Lung (tissue), 12 donors: ENCODE data around the gene DYNAP. TPM values are rescaled to one million over a fixed set of nuclear protein-coding genes. Genes with fewer than 3 reads are reported as not detected.

Source experiments
- ATAC-seq: fragments of 200-7000 bp; cut with Tn5 transposase; one replicate; pipeline ENCODE4 v1.9.1; 2020; ENCODE audit warnings: moderate number of reproducible peaks; ENCODE audit not compliant: insufficient read depth, low FRiP score
- DNase-seq, 3 donors: peaks; one replicate each; pipeline ENCODE4 v3.0.0-alpha.2; 2013 to 2017
- H3K27ac ChIP-seq, 2 donors: one replicate each; pipeline ENCODE4 v1.5.1; 2013; ENCODE audit warnings: mild to moderate bottlenecking in 2 of 2, moderate library complexity in 2 of 2, control low read depth in 1 of 2, inconsistent platforms in 1 of 2, low read depth in 1 of 2, low read length in 1 of 2
- H3K27me3 ChIP-seq, 3 donors: one replicate each; pipeline ENCODE4 v1.5.1; 2013; ENCODE audit warnings: low read length in 2 of 3; ENCODE audit not compliant: control insufficient read depth in 3 of 3, insufficient read depth in 3 of 3
- H3K36me3 ChIP-seq, 4 donors: one replicate each; pipeline ENCODE4 v1.5.1; 2013; ENCODE audit warnings: low read length in 4 of 4, mild to moderate bottlenecking in 1 of 4, moderate library complexity in 1 of 4; ENCODE audit not compliant: control insufficient read depth in 4 of 4, insufficient read depth in 4 of 4
- H3K4me1 ChIP-seq, 5 donors: one replicate each; pipeline ENCODE4 v1.5.1; 2013; ENCODE audit warnings: low read length in 5 of 5, mild to moderate bottlenecking in 2 of 5, moderate library complexity in 1 of 5; ENCODE audit not compliant: control insufficient read depth in 5 of 5, insufficient read depth in 5 of 5
- H3K4me3 ChIP-seq: one replicate; pipeline ENCODE4 v1.5.1; 2013; ENCODE audit warnings: mild to moderate bottlenecking, control low read depth, moderate library complexity
- H3K9ac ChIP-seq, 2 donors: one replicate each; pipeline ENCODE4 v1.5.1; 2013; ENCODE audit warnings: low read length in 2 of 2, control low read depth in 1 of 2; ENCODE audit not compliant: insufficient read depth in 1 of 2
- H3K9me3 ChIP-seq, 4 donors: one replicate each; pipeline ENCODE4 v1.5.1; 2013; ENCODE audit warnings: low read length in 3 of 4, mild to moderate bottlenecking in 1 of 4, moderate library complexity in 1 of 4; ENCODE audit not compliant: control insufficient read depth in 4 of 4, insufficient read depth in 3 of 4
- WGBS, 2 donors: extraction: QIAGEN DNeasy Blood & Tissue Kit; methylation state at CpG; one replicate each; pipeline ENCODE4 v1.1.7; 2013; 5-methylcytosine and 5-hydroxymethylcytosine counted together
- polyA plus RNA-seq, 2 donors: library from polyadenylated mRNA; stranded (reverse); fragments of 200-250 nt; gene quantifications; one replicate each; pipeline ENCODE4 v1.2.1, GENCODE V29; 2013
- total RNA-seq, 2 donors: library from RNA; depleted of rRNA in 1 of 2; stranded (reverse); fragments of >200 nt in 1 of 2; gene quantifications; one replicate each; pipeline ENCODE4 v1.2.1, GENCODE V29; 2014 to 2021
- TF ChIP-seq, protein P1 (sequence below): IDR thresholded peaks from 2 replicates; pipeline ENCODE4 v1.5.1; 2012; ENCODE audit warnings: mild to moderate bottlenecking; ENCODE audit errors: control extremely low read depth, extremely low read depth
- donor health status: control.
- donor health status: control.
- donor health status: Bipolar disorder and iron deficiency.
- donor health status: healthy.
- donor health status: DM: yes; HTN: yes; CAD: no.

Gene DYNAP
- total and polyA plus RNA-seq, 4 donors: not detected

DNA sequence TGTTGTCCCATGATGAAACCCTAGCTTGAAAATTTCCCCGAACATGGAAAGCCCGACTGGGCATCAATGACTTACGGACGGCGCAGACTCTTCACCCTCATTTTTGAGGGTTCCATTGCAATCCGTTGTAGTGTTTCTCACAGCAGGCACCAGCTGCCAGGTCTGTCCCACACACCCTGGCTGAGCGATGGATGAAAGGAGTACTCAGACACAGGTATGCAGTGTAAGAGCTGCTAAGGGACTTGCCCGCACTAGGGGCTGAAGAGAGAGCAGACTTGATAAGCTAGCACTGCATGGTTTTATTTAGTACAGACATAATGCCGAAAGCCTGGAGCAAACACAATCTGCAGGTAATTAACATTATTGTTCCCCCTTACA lies 15.8 kb downstream of the DYNAP start:
- Histone ChIP-seq H3K27me3 (no peaks in the 10 kb centered on the region), H3K4me3 (no peak overlapping the region), H3K36me3 (no peaks in the 10 kb centered on the region), H3K4me1 (peaks cover 0 to 3% (median 0%) of the 10 kb centered on the region in 5 donors), H3K9ac (no peak overlapping the region), H3K9me3 (no peaks in the 10 kb centered on the region), H3K27ac (peak overlapping the region in 1 of 2 donors; percentile 88)
- DNase-seq: peak in 1 of 3 donors; percentile 11
- WGBS, 2 donors: 73 to 87% methylated on average over 9 of the region's 9 CpGs
- TF ChIP-seq, protein P1, sequence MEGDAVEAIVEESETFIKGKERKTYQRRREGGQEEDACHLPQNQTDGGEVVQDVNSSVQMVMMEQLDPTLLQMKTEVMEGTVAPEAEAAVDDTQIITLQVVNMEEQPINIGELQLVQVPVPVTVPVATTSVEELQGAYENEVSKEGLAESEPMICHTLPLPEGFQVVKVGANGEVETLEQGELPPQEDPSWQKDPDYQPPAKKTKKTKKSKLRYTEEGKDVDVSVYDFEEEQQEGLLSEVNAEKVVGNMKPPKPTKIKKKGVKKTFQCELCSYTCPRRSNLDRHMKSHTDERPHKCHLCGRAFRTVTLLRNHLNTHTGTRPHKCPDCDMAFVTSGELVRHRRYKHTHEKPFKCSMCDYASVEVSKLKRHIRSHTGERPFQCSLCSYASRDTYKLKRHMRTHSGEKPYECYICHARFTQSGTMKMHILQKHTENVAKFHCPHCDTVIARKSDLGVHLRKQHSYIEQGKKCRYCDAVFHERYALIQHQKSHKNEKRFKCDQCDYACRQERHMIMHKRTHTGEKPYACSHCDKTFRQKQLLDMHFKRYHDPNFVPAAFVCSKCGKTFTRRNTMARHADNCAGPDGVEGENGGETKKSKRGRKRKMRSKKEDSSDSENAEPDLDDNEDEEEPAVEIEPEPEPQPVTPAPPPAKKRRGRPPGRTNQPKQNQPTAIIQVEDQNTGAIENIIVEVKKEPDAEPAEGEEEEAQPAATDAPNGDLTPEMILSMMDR: no peak
- ATAC-seq: no peak

DNA sequence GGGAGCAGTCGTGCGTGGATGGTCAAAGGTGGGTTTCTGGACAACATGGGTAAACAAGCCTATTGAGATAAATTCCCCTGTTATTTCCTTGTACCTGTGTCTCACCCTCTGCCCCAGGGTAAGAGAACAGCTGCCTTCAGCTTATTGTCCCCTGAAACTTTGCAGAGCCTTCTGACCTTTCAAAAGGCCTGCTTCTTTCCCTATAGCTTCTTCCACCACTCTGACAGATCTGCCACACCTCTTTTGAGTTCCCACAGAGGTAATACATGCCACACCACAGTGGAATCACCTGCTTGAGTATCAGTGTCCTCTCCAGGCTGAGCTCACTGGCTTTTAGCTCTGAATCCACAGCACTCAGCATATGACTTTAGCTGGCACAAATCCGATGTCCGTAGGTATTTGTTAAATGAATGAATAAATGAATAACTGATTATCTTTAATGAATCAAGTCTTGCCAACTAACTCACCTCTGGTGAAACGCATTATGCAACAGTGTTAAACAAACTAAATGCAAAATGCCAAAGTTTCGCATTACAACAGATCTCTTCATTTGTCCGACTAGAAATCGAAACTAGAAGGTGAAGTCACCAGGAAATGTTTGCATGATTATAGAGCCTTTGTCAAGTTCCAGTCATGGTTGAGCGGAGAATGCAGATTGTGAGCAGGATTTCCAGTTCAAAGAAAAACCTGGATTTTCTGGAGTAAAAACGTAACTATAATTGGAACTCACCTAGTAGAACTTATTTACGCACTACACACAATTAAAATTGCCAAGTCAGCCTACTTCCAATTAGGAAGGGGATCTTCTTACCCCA lies 16.4 kb downstream of the DYNAP start:
- H3K9ac ChIP-seq: no peak overlapping the region

DNA sequence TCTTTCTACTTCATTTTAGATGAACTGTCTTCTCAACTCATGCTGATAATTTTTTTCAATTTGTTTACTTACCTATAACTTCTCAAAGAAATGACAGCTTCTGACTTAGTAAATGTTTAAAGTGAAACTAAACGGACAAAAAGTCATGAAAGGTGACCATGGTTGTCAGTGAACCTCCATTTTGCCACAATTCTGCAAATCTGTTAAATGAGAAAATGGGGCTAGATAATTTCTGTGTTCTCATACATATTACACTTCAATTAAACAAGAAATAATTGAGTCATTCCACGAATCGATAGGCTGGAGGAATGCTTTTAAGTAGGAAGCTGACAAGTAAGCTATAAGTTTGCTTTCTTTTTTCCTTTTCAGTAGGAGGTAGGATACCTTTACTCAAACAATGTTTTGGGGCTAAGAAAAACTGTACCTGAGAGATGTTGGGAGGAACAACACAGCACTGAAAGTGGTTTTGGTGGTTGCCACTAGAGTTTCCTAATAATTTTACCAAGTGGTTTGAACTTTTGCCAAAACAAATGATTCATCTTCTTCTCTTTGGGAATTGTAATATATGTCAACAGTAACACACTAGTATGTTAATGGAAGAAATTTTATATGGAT lies 17.1 kb downstream of the DYNAP start:
- Histone ChIP-seq H3K36me3 (no peaks in the 10 kb centered on the region), H3K27ac (no peak overlapping the region), H3K4me1 (peaks cover 0 to 3% (median 0%) of the 10 kb centered on the region in 5 donors), H3K9me3 (no peaks in the 10 kb centered on the region), H3K9ac (no peak overlapping the region), H3K27me3 (no peaks in the 10 kb centered on the region), H3K4me3 (no peak overlapping the region)
- DNase-seq (no peak), ATAC-seq (peak; percentile 7)
- WGBS, 2 donors: 48 to 57% methylated on average over 3 of the region's 3 CpGs
- TF ChIP-seq, protein P1: no peak

More for the DNA sequence above, 16.4 kb downstream of the DYNAP start:
- TF ChIP-seq, protein P1: no peak
- H3K36me3 ChIP-seq: no peaks in the 10 kb centered on the region
- peaks cover 0 to 3% (median 0%) of the 10 kb centered on the region in 5 donors for H3K4me1 ChIP-seq
- DNase-seq (peak in 2 of 3 donors; percentile 4 to 16), ATAC-seq (peak; percentile 38)
- H3K27me3 ChIP-seq: no peaks in the 10 kb centered on the region
- WGBS, 2 donors: 58 to 76% methylated on average over 11 of the region's 11 CpGs
- no peak overlapping the region for H3K4me3 ChIP-seq
- H3K9me3 ChIP-seq: no peaks in the 10 kb centered on the region
- peak overlapping the region in 1 of 2 donors; percentile 88 for H3K27ac ChIP-seq
